DMS 273 treated with DMSO at 0.1 percent for 48 hours (cell line): ENCODE data around the gene LARP4B.

ENCODE experiments used
- DNase-seq: peaks from one replicate; lab custom pipeline; 2025; lab: John Stamatoyannopoulos, UW

LARP4B gene

DNA sequence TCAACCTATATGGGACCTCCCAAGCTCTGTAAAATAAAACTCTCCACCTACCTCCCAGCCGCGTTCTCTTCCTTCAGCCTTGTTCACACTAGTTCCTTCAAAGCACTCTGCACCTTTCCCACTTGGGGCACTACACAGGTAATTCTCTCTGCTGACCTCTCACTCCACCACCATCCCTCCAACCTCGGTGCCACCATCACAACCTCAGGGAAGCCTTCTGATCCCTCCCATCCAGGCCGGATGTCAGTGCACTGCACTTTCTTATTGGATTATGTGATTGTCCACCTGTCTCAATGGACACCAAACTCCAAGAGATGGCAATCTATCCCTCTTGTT is 7.0 kb downstream of the LARP4B start:
- DNase-seq, result no peak

DNA sequence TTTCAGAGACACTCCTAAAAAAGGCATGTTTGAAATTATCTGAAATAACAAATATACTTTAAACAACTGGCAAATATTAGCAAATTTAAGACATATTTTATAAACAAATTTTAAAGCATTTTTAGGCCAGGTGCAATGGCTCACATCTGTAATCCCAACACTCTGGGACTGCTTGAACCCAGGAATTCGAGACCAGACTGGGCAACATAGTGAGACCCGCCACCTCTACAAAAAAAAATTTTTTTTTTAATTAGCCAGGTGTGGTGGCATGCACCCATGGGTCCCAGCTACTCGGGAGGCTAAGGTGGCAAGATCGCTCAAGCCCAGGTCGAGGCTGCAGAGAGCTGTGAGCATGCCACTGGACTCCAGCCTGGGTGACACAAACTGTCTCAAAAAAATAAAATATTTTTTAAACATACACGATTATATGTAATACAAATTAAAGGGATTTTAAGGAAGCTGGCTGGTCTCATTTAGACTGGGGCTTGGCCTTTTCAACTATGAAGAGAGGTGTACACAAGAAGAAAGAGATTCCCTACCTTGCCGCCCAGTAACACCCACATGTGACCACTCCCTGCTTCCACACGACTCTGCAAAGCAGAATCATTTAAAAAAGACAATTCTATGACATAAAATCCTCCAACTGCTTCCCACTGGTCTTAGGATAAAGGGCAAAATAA is 7.5 kb downstream of the LARP4B start:
- no peak for DNase-seq

DNA sequence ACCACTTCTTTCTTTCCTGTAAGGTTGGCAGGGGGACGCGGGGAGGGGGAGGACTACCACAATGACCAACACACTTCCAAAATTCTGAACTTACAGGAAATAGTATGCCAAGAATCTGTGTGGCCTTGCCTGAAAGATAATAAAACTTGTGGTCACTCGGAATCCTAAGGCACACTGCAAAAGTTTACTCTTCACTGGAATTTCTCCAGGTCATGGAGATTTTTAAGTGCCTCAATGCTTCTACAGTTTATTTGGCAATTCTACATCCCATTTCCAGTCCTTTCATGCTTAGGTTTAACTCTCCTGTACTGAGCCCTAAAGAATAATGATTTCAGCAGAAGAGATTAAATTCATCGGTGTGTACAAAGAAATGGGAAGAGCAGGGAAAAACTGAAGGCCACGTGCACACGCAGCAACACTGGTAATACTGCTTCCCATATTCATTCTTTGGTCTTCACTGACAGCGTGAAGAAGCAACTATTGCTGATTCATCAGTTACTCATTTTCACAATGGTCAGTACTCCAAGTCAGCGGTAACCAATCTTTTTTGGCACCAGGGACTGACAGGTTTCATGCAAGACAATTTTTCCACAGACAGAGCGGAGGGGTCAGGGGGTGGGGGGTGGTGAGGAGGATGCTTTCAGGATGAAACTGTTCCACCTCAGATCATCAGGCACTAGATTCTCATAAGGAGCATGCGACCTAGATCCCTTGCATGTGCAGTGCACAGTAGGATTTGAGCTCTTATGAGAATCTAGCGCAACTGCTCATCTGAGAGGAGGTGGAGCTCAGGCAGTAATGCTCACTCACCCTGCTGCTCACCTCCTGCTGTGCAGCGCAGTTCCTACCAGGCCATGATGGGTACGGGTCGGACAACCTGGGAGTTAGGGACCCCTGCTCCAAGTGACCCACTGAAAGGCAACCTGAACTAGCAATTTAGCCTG is 9.8 kb downstream of the LARP4B start:
- DNase-seq, result no peak

DNA sequence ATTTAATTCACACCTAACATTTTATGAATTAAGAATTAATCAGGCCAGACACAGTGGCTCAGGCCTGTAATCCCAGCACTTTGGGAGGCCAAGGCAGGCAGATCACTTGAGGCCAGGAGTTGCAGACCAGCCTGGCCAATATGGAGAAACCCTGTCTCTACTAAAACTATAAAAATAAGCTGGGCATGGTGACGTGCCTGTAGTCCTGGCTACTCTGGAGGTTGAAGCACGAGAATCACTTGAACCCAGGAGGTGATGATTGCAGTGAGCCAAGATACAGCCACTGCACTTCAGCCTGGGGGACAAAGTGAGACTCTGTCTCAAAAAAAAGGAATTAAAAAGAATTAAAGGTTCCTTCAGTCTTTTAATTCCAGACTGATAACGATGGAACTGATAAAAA is 11.1 kb downstream of the LARP4B start:
- DNase-seq, result no peak

DNA sequence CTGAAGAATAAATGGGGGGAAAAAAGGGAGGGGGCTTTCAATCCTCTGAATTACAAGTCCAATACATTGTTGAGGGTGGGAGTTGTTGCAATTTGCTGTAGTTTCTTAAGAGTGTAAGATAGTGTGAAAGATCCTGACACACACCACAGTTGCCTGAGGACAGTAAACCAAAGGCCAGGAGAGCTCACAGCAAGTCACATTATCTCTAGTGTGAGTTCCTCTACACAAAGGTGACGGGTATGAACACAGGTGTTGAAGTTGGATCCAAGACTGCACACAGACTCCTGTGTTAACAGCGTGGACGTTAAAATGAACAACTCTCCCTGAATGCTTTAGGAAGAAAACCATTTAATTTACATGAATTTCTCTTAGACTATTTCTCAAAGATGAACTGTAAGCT is 12.0 kb downstream of the LARP4B start:
- DNase-seq, result no peak

DNA sequence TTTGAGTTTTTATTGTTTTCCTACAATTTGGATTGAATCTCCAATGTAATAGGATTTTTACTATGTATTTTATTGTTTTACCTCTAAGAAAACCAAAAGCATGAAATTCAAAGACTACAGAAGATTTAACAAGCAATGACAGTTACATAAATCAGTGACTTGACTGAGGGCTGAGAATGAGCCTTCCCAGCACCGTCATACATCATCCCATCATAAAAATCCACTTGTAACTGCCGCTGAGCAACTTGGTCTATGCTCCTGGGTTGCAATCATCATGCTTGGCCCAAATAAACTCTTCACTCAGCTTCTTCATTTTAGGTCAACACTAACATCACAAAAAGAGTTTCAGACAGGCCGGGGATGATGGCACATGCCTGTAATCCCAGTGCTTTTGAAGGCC is 13.5 kb downstream of the LARP4B start:
- DNase-seq, result no peak

DNA sequence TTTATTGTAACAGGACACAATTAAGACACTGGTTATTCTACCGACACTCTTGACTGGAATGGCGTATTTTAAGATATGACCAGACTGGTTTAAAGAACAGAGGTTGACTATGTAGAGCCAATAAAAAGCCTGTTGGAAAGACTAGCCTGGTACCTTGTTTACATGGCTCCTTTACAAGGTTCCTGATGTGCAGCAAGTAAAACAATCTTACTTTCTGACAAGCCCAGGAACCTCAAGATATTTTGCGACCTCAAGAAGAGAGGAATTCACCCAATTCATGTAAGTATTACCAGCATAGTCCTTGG is 14.1 kb downstream of the LARP4B start:
- no peak for DNase-seq

DNA sequence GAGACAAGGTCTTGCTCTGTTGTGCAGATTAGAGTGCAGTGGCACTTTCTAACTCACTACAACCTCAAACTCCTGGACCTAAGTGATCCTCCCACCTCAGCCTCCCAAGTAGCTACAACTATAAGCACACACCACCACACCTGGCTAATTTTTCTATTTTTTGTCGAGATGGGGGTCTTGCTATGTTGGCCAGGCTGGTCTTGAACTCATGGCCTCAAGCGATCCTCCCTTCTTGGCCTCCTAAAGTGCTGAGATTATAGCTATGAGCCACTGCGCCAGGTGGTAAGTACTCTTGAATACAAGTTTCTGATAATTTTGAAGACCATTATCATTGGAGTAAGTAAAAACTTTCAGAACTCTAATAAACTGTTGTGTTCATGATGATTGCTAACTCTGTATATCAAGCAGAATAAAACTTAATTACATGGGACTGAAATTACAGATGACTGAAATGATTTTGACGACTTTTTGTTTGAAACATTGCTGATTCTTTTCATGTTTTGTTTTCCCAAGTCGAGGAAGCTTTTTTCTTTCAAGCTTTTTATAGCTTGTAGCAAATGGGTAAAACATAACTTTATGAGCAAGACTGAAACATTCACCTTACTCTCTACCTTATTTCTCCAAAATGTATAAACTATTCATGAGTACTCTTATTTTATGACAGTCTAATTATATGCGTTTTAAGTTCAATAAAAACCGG is 14.6 kb downstream of the LARP4B start:
- no peak for DNase-seq

DNA sequence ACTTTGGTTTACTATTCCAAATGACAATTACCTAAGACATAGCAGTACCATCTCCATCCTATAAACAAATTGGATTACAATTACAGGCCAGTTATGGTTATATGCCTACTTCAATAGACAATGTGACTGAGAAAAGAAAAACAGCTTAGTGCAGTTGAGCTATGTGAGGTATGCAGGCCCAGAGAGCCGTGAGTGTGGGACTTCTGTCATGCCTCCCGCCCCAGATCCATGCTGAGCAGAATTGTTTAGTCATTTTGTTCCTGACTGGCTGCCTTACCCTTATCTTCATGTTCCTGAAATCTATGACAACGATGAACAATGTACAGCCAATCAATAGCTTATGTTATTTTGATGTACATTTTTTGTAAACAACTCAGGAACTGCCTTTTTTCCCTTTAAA is 21.7 kb downstream of the LARP4B start:
- DNase-seq, result no peak

DNA sequence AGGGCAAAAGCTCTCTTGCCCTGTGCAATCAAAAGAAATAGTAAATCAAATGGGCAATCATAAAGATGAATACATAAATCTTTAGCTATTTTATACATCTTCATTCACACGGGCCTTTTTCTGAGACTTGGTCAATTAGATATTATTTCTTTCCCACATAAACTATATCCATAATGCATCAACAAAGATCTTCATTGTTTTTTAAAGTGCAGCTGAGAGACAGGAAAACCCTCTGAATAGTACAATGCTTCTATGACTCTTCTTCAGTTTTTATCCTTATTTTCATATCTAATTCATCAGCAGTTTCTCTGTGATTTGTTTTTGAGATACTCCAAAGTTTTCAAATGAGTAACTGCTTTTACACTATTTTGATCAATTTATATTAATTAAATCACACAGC is 25.5 kb downstream of the LARP4B start:
- DNase-seq, result no peak

DNA sequence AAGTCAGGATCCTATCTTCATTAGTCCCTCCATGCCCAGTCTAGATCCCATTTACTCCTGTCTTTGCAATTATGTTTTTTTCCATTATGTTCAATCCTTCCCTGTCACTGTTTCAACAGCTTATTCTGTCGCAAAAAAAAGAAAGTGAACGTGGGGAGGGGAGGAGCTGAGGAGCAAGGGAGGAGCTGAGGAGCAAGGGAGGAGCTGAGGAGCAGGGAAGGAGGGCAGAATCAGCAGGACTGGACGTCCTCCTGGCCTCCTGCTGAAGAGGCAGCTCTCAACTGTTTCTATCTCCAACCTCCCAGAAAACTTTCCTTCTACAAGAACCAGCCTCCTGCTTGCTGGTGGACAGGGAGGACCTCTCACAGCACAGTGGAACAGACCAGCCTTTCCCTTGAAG is 26.0 kb downstream of the LARP4B start:
- DNase-seq, result no peak

DNA sequence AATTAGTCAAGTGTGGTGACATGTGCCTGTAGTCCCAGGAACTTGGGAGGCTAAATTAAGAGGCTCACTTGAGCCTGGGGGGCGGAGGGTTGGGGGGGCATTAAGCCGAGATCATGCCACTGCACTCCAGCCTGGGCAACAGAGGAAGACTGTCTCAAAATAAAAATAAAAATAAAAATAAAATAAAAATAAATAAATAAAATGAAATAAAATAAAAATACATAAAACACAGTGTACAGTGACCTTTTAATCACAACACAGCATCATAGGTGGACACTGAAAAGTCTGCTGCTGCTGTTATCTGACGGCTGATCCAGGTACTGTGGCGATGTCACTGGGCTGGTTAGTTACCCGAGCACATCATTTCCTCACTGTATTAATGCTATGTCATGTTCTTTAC is 27.1 kb downstream of the LARP4B start:
- DNase-seq, result no peak

DNA sequence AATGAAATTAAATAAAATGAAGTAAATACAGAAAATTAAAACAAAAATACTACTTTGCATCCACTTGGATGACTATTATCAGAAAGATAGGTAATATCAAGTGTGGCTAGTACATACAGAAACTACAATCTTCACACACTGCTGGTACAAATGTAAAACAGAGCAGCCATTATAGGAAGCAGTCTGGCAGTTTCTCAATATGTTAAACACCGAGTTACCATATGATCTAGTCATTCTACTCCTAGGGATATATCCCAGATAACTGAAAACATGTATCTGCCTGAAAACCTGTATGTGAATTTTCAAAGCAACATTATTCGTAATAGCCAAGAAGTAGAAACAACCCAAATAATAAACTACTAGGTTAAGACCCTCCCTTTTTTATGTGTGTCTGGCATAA is 33.4 kb downstream of the LARP4B start:
- no peak for DNase-seq

DNA sequence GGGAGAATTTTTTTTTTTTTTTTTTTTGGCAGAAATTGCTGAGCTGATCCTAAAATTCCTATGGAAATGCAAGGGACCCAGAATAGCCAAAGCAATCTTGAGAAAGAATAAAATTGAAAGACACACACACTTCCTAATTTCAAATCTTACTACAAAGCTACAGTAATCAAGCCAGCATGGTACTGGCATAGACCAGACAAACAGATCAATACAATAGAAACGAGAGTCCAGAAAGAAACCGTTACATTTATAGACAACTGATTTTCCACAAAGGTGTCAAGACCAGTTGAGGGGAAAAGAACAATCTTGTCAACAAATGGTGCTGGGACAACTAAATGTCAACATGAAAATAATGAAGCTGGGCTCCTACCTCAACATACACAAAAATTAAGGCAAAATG is 34.5 kb downstream of the LARP4B start:
- DNase-seq, result no peak

DNA sequence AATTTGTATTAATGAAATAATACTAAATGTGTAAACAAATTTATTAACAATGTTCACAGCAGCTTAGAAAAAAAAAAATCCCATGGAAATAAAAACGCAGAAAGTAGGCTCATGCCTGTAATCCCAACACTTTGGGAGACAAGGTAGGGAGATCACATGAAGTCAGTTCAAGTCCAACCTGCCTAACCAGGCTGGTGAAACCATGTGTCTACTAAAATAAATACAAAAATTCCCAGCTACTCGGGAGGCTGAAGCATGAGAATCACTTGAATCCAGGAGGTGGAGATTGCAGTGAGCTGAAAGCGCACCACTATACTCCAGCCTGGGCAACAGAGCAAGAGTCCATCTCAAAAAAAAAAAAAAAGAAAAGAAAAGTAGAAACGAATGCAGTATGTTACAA is 36.2 kb downstream of the LARP4B start:
- DNase-seq, result no peak

DNA sequence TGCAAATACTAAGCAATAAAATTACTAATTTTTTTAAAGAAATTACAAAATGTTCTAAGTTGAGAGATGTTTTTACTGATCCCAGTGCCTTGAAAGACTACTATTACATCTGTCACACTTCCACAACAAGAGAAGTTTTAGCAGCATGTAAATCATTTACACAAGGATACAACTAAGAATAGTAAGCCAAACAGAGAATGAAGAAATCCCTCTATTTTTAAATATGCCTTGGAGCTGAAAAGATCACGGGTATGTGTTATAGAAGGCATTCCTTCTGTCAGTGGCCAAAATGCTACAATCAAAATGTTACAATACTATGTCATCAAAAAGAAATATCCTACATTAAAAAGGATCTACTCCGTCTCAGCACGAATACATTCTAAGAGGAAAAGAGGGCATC is 52.6 kb downstream of the LARP4B start:
- DNase-seq, result no peak

DNA sequence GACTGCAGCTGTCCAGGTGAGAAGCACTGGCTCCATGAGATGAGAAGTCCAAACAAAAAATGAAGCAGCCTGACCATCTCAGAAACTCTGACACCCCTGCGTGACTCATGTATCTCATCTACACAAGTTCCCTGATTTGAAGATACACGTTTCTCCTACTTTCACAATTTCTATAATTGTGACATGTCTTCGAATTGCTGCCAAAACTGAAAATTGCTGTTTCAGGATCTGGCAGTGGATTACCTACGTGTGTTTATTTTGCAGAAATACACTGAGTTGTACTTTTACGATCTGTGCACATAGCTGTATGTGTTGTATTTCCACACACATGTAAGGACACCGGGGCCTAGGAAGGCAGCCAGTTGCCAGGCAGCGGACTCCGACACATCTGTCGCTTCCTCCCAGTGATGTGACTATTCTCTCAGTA is 53.2 kb downstream of the LARP4B start:
- DNase-seq, result no peak

DNA sequence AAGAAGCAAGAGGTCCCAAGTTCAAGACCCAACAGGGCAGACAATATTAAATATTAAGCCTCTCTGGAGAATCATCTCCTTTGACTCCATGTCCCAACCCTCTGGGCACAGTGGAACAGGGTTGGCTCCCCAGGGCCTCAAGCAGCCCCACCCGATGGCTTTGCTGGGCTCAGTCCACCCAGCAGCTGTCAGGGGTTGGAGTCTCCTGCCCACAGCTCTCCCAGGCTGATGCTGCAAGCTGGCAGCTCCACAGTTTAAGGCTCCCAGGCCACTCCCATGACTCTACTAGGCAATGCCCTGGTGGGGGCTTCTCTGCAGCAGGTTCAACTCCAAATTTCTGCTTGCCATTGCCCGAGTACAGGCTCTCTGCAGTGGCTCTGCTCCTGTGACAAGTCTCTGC is 55.1 kb downstream of the LARP4B start:
- DNase-seq, result no peak

DNA sequence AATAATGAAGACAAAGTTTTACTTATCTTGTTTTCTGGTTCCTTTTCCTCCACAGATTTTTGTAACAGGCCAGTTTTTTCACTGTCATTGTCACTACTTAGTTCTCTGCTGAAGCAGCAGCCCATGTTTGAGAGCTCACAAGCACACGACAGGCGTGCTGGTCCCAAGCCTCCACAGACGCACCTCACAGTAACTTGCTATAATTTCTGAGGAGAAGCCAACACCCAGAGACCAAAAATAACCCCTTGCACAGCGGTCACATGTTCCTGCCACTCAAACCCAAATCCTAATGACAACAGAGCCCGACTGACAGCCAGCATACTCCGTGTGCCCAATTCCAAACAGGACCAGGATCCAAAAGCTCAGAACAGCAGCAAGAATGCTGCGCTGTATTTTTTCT is 58.5 kb downstream of the LARP4B start:
- DNase-seq, result no peak

DNA sequence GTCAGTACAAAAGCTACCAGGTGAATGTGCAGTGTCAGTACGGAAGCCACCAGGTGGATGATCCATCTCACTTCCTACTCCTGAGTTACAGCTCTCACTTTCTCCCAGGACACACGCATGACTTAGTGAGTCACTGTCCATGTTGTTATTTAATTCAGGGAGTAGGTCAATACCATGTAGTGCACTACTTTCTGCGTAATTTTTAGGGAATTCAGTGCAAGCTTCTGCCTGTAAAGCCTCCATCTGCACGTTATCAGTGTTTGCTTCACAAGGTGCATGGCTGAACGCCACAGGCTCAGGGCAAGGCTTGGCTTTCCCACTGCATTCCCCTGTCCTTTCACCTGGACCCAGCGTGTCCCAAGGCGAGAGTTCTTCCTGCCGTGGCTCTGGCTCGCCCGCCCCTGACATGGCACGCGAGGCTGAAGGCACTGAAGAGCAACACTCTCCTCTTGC is 59.5 kb downstream of the LARP4B start:
- DNase-seq, result no peak

DNA sequence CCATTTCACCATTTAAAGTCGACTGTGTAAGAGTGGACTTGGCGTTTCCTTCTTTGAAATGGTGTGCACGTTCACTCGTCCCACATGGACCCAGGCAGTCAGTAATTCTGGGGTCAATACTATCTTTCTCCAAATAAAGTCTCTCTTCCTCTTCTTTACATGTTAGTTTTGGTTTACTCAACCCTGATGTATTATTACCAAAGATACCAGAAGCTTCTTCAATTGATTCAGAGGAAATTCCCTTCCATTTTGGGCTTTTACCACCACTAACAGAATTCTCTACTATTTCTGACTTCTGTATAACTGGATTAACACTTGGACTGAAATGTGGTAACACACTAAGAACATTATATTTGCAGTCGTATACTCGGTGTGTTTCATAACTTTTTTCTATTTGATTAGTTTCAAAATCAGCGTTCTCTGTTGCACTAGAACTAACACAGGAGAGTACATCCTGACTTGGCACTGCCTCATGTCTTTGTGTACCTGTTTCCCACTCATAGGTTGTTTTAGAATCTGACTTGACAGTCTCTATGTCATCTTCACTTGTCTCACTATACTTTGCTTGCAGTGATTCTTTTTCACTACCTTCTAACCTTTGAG is 60.8 kb downstream of the LARP4B start:
- DNase-seq, result no peak

DNA sequence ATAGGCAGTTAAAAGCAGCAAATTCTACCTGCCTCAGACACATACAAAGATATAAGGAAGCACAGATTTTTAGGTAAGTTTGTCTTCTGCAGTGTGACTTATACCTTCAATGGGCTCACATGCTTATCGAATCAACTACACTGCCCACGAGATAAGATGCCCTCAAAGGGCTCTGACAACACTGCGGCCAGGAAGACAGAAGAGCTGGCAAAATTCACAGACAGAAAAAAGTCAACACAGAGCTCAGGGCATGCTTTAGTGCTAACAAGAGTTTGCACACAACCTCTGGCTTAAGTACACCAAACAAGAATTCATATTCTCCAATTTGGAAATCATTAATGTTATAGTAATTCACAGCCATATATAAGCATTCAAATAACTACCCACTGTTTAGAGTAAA is 62.3 kb downstream of the LARP4B start:
- DNase-seq, result no peak

DNA sequence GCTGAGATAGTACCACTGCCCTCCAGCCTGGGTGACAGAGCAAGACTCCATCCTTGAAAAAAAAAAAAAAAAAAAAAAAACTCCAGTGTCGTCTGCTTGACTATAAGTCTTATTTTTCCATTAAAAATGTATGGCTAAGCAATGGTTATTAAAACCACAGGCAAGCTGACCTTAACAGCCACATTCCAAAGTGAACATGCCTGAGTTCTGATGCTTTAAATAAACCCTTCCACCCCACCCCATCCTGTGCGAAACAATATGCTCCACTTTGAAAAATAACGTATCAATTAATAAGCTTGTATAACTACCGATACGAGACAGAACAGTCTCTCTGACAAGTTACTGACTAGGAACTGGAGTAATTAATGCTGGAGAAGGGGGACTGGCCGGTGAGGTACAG is 63.7 kb downstream of the LARP4B start:
- DNase-seq, result no peak
